HCT116 (cell line): ENCODE data around the gene DNASE1L3. TPM values are rescaled to one million over a fixed set of nuclear protein-coding genes. Genes with fewer than 3 reads are reported as not detected.

Source experiments
- ATAC-seq: fragments of 200-7000 bp; cut with Tn5 transposase; 2 replicates; pipeline ENCODE4 v1.9.1; 2020; ENCODE audit warnings: mild to moderate bottlenecking, moderate library complexity
- BruUV-seq: library from RNA; stranded (reverse); fragments of 400-500 nt; replicated peaks from 2 replicates; lab custom pipeline; 2021; lab: Mats Ljungman, UMichigan
- CTCF ChIA-PET: fragments of 300-600 bp; sonication (Branson Sonifier 250); formaldehyde crosslinking; loops from one replicate; lab custom pipeline; 2021; ENCODE audit warnings: antibody characterized with exemption; lab: Charles Lee
- POLR2A ChIA-PET: fragments of 300-600, 350-600 bp; sonication (Branson Sonifier 250); formaldehyde crosslinking; loops from one replicate; lab custom pipeline; 2021; ENCODE audit warnings: antibody characterized with exemption; lab: Charles Lee
- RAD21 ChIA-PET, 2 experiments: fragments of 300-600 bp; sonication (Branson Sonifier 250); formaldehyde crosslinking; loops; one replicate each; lab custom pipeline; 2023; ENCODE audit warnings: low total read pairs in 2 of 2; ENCODE audit not compliant: uncharacterized antibody in 2 of 2, unreplicated experiment in 2 of 2, low non-redundant PET in 1 of 2; lab: Charles Lee
- DNase-seq: peaks from one replicate; pipeline ENCODE4 v3.0.0-alpha.2; 2010; ENCODE audit warnings: low read depth, low spot score
- H2AFZ ChIP-seq: fragments of 200-600 bp; shearing (Covaris generic), sonication (generic); 2 replicates; pipeline ENCODE4 v1.6.1; 2017; ENCODE audit warnings: low read depth, mixed run types, mixed read lengths, antibody characterized with exemption, low read length; ENCODE audit not compliant: poor library complexity, severe bottlenecking
- H3K27ac ChIP-seq: 2 replicates; pipeline ENCODE4 v1.5.1; 2012; ENCODE audit warnings: low read depth, low read length
- H3K27me3 ChIP-seq: fragments of 200-600 bp; sonication (generic); 2 replicates; pipeline ENCODE4 v1.6.1; 2016; ENCODE audit warnings: mixed run types, low read length, mixed read lengths; ENCODE audit not compliant: insufficient read depth
- H3K36me3 ChIP-seq, 2 experiments: fragments of 200-500 bp in 1 of 2; fragments of 200-600 bp in 1 of 2; sonication (Bioruptor generic) in 1 of 2; sonication (generic) in 1 of 2; 2 replicates each; pipeline versions ENCODE4 v1.5.1 to v1.6.1; 2014 to 2016; ENCODE audit warnings: low read length in 2 of 2, inconsistent platforms in 1 of 2, mixed read lengths in 1 of 2, mixed run types in 1 of 2; ENCODE audit not compliant: insufficient read depth in 2 of 2, control insufficient read depth in 1 of 2
- H3K4me1 ChIP-seq, 2 experiments: fragments of 200-600 bp in 1 of 2; sonication (generic) in 1 of 2; 2 replicates each; pipeline versions ENCODE4 v1.5.1 to v1.6.1; 2012 to 2017; ENCODE audit warnings: low read length in 2 of 2, inconsistent platforms in 1 of 2, mild to moderate bottlenecking in 1 of 2, mixed read lengths in 1 of 2, mixed run types in 1 of 2, moderate library complexity in 1 of 2; ENCODE audit not compliant: insufficient read depth in 2 of 2, control insufficient read depth in 1 of 2
- H3K4me2 ChIP-seq: fragments of 200-600 bp; sonication (generic); 2 replicates; pipeline ENCODE4 v1.6.1; 2017; ENCODE audit warnings: mixed run types, low read length, mixed read lengths
- H3K4me3 ChIP-seq, 2 experiments: fragments of 200-600 bp in 1 of 2; sonication (generic) in 1 of 2; replicated peaks in 1 of 2; 2 replicates each; pipeline ENCODE4 v1.5.1; 2011 to 2016; ENCODE audit warnings: low read length in 2 of 2, control low read depth in 1 of 2, low read depth in 1 of 2, mild to moderate bottlenecking in 1 of 2, mixed read lengths in 1 of 2, mixed run types in 1 of 2
- H3K79me2 ChIP-seq: fragments of 200-600 bp; sonication (generic); 2 replicates; pipeline ENCODE4 v1.6.1; 2017; ENCODE audit warnings: mild to moderate bottlenecking, mixed run types, low read length, moderate library complexity, mixed read lengths; ENCODE audit not compliant: insufficient read depth
- H3K9ac ChIP-seq: fragments of 200-600 bp; sonication (generic); 2 replicates; pipeline ENCODE4 v1.6.1; 2016; ENCODE audit warnings: low read length, mixed read lengths
- H3K9me2 ChIP-seq: fragments of 200-600 bp; sonication (generic), shearing (Covaris generic); 2 replicates; pipeline ENCODE4 v1.6.1; 2017; ENCODE audit warnings: mixed run types, mild to moderate bottlenecking, moderate library complexity; ENCODE audit not compliant: insufficient read depth
- H3K9me3 ChIP-seq, 2 experiments: fragments of 200-500 bp in 1 of 2; fragments of 200-600 bp in 1 of 2; sonication (Bioruptor generic) in 1 of 2; sonication (generic) in 1 of 2; 2 replicates each; pipeline ENCODE4 v1.6.1; 2014 to 2017; ENCODE audit warnings: low read length in 2 of 2, mixed read lengths in 2 of 2, inconsistent platforms in 1 of 2, low read depth in 1 of 2, mild to moderate bottlenecking in 1 of 2, mixed run types in 1 of 2, moderate library complexity in 1 of 2; ENCODE audit not compliant: control insufficient read depth in 1 of 2, insufficient read depth in 1 of 2
- H4K20me1 ChIP-seq: fragments of 200-600 bp; sonication (generic), shearing (Covaris generic); 2 replicates; pipeline ENCODE4 v1.6.1; 2017; ENCODE audit warnings: mixed run types, mild to moderate bottlenecking, moderate library complexity; ENCODE audit not compliant: insufficient read depth
- CEBPB ChIP-seq: IDR thresholded peaks from 2 replicates; pipeline ENCODE4 v1.6.1; 2012; ENCODE audit warnings: low read depth
- EZH2 ChIP-seq: fragments of 200-600 bp; sonication (generic); IDR thresholded peaks from 2 replicates; pipeline ENCODE4 v1.6.1; 2017; ENCODE audit warnings: antibody characterized with exemption, mixed run types
- EZH2phosphoT487 ChIP-seq: fragments of 200-600 bp; IDR thresholded peaks from 2 replicates; pipeline ENCODE4 v1.6.1; 2018; ENCODE audit warnings: antibody characterized with exemption, borderline replicate concordance
- JUND ChIP-seq: IDR thresholded peaks from 2 replicates; pipeline ENCODE4 v1.6.1; 2012
- POLR2A ChIP-seq: IDR thresholded peaks from 2 replicates; pipeline ENCODE4 v1.7.0; 2011; ENCODE audit warnings: borderline replicate concordance; ENCODE audit not compliant: insufficient read depth, insufficient read length; ENCODE audit errors: extremely low read depth
- SIN3A ChIP-seq: IDR thresholded peaks from 2 replicates; pipeline ENCODE4 v1.6.1; 2012; ENCODE audit warnings: low read depth
- SP1 ChIP-seq: IDR thresholded peaks from 2 replicates; pipeline ENCODE4 v1.6.1; 2012; ENCODE audit warnings: low read depth
- YY1 ChIP-seq: IDR thresholded peaks from 2 replicates; pipeline ENCODE4 v1.6.1; 2011; ENCODE audit warnings: low read length, low read depth, moderate library complexity, mild to moderate bottlenecking; ENCODE audit not compliant: insufficient replicate concordance; ENCODE audit errors: extremely low read depth
- ZNF274 ChIP-seq: fragments of 200-500 bp; sonication (Bioruptor generic); IDR thresholded peaks from 2 replicates; pipeline ENCODE4 v1.6.1; 2014; ENCODE audit warnings: mild to moderate bottlenecking, low read depth, low read length, inconsistent platforms
- intact Hi-C: fragments of 100-400 bp; cut with micrococcal nuclease; formaldehyde crosslinking; loops from 2 replicates; pipeline ENCODE4 v1.10.0; 2022
- total RNA-seq: library from RNA; stranded (reverse); gene quantifications from one replicate; pipeline ENCODE4 v1.2.1, GENCODE V29; 2021; ENCODE audit not compliant: unreplicated experiment
- TF ChIP-seq, protein P1 (sequence below): IDR thresholded peaks from 2 replicates; pipeline ENCODE4 v1.6.1; 2012
- TF ChIP-seq, protein P2 (sequence below), 3 experiments: fragments of 200-600 bp in 1 of 3; sonication (generic) in 1 of 3; IDR thresholded peaks in 2 of 3; conservative IDR thresholded peaks in 1 of 3; 2 replicates each; pipeline ENCODE4 v1.5.1; 2012 to 2017; ENCODE audit warnings: low read depth in 2 of 3, low read length in 2 of 3, antibody characterized with exemption in 1 of 3, borderline replicate concordance in 1 of 3, control low read depth in 1 of 3, mild to moderate bottlenecking in 1 of 3, mixed read lengths in 1 of 3, mixed run types in 1 of 3, moderate library complexity in 1 of 3; ENCODE audit not compliant: insufficient read depth in 1 of 3

The DNASE1L3 gene
- total RNA-seq, 1 experiment from 2014 or later, result not detected

DNA sequence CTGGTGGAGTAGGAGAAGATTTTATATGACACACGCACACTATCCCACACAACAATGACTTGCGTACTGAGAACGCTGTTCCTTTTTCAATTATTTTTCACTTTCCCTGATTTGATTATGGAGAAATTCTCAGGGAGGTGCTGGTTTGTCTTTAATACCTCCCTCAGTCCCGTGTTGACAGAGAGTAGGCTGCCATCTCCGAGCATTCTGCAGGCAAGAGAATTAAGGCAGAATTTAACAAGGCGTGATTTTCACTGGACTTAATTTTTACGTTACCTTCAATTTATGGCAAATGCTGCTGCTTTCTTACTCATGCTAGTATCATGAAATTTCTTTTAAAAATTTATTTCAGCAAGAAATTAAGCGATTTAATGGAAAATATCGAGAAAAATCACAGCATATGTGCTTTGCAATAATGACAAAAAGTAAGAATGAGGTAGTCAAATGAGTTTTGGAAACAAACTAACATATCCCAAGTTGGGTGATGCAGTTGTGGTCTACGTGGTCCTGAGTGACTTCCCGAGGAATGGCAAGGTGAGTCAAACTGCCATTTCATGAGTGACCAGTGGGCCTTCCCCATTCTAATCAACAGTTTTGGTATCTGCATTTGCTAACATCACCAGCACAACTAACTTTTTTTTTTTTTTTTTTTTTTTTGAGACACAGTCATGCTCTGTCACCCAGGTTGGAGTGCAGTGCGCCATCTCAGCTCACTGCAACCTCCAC is 16.9 kb downstream of the DNASE1L3 start (continued):
- TF ChIP-seq EZH2 (no peak), POLR2A (no peak), JUND (no peak), YY1 (no peak), ZNF274 (no peak)
- TF ChIP-seq, protein P1, sequence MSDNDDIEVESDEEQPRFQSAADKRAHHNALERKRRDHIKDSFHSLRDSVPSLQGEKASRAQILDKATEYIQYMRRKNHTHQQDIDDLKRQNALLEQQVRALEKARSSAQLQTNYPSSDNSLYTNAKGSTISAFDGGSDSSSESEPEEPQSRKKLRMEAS, result no peak

DNA sequence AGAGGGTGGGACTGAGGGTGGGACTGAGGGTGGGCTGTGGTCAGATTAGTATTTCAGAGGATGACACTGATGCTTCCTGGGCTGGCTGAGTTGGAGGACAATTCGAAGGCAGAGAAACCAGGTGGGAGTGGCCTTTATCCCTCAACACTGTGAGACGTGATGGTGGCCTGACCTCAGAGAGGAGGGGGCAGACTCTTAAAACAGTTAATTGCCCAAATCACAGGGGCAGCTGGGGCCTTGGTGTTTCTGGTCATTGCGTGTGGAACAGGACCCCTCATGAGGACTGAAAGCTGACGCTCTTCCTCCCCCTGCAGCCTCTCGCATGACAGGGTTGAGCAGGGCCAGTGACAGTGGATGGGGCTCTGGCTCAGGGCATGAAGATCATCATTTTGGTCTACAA is 18.7 kb downstream of the DNASE1L3 start:
- Histone ChIP-seq H3K27me3 (no peaks in the 10 kb centered on the region), H4K20me1 (no peaks in the 10 kb centered on the region), H3K27ac (no peak overlapping the region), H3K9ac (no peak overlapping the region), H3K9me3 (no peaks in the 10 kb centered on the region), H3K4me3 (no peak overlapping the region), H3K36me3 (no peaks in the 10 kb centered on the region), H3K4me2 (no peak overlapping the region), H3K79me2 (no peaks in the 10 kb centered on the region), H3K4me1 (peaks cover 2 to 11% of the 10 kb centered on the region in 2 experiments; a peak in 3 of 4 replicates), H2AFZ (no peak overlapping the region), H3K9me2 (no peaks in the 10 kb centered on the region)
- ChIA-PET RAD21 (no interaction called here), POLR2A (no interaction called here), CTCF (no interaction called here)
- intact Hi-C loops, result no loop called here
- TF ChIP-seq EZH2phosphoT487, result no peak
- TF ChIP-seq CEBPB, result no peak
- no peak for TF ChIP-seq YY1
- no peak for TF ChIP-seq SP1
- TF ChIP-seq SIN3A, result no peak
- TF ChIP-seq, protein P2, sequence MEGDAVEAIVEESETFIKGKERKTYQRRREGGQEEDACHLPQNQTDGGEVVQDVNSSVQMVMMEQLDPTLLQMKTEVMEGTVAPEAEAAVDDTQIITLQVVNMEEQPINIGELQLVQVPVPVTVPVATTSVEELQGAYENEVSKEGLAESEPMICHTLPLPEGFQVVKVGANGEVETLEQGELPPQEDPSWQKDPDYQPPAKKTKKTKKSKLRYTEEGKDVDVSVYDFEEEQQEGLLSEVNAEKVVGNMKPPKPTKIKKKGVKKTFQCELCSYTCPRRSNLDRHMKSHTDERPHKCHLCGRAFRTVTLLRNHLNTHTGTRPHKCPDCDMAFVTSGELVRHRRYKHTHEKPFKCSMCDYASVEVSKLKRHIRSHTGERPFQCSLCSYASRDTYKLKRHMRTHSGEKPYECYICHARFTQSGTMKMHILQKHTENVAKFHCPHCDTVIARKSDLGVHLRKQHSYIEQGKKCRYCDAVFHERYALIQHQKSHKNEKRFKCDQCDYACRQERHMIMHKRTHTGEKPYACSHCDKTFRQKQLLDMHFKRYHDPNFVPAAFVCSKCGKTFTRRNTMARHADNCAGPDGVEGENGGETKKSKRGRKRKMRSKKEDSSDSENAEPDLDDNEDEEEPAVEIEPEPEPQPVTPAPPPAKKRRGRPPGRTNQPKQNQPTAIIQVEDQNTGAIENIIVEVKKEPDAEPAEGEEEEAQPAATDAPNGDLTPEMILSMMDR (IDR thresholded peaks at IDR 0.05 in 2 of 3, conservative IDR thresholded peaks at IDR 0.05 in 1 of 3; ENCODE audit: borderline replicate concordance in 1 of 3, insufficient read depth in 1 of 3, low read depth in 2 of 3, low read length in 2 of 3), result no peak
- ATAC-seq, result no peak
- no peak for DNase-seq
- BruUV-seq, result no TSS peak
